ENCODE measurements around the gene SCN7A. TPM values are rescaled to one million over a fixed set of nuclear protein-coding genes. Genes with fewer than 3 reads are reported as not detected.

SCN7A gene
- total RNA-seq, 3 donors from 2014 or later: 1.6 to 76.2 (median 7.5) TPM

- intact Hi-C loops (cut with DNase I, micrococcal nuclease): no loop called here
- no peak for DNase-seq
- TF ChIP-seq CTCF (IDR thresholded peaks at IDR 0.05): no peak
- ATAC-seq: no peak
- Histone ChIP-seq H3K4me1 (ENCODE audit: low read depth) (no peaks in the 10 kb centered on the region), H3K9me3 (no peaks in the 10 kb centered on the region), H3K4me3 (no peak overlapping the region), H3K36me3 (ENCODE audit: low read depth) (no peaks in the 10 kb centered on the region)
Observed at GRCh38 chr2:166519391-166519962, 25.4 kb upstream of the SCN7A start.

- no peak for ATAC-seq
- Histone ChIP-seq H3K9me3 (no peaks in the 10 kb centered on the region), H3K4me3 (no peak overlapping the region), H3K4me1 (ENCODE audit: low read depth) (no peaks in the 10 kb centered on the region), H3K36me3 (ENCODE audit: low read depth) (no peaks in the 10 kb centered on the region)
- TF ChIP-seq CTCF (IDR thresholded peaks at IDR 0.05): no peak
- intact Hi-C loops (cut with DNase I, micrococcal nuclease): no loop called here
- no peak for DNase-seq
Observed at GRCh38 chr2:166518634-166519390, 24.8 kb upstream of the SCN7A start.

- no peak for TF ChIP-seq CTCF (IDR thresholded peaks at IDR 0.05)
- Histone ChIP-seq H3K4me1 (ENCODE audit: low read depth) (no peaks in the 10 kb centered on the region), H3K36me3 (ENCODE audit: low read depth) (no peaks in the 10 kb centered on the region), H3K4me3 (no peak overlapping the region), H3K9me3 (no peaks in the 10 kb centered on the region)
- ATAC-seq (no peak), DNase-seq (no peak)
- intact Hi-C loops (cut with DNase I, micrococcal nuclease): no loop called here
Observed at GRCh38 chr2:166517533-166518061, 23.5 kb upstream of the SCN7A start.

GRCh38 chr2:166516712-166517303, 22.8 kb upstream of the SCN7A start:
- H3K9me3 ChIP-seq: no peaks in the 10 kb centered on the region
- no peak for ATAC-seq
- TF ChIP-seq CTCF (IDR thresholded peaks at IDR 0.05): no peak
- no peaks in the 10 kb centered on the region for H3K36me3 ChIP-seq (ENCODE audit: low read depth)
- intact Hi-C loops (cut with DNase I, micrococcal nuclease): no loop called here
- no peak overlapping the region for H3K4me3 ChIP-seq
- H3K4me1 ChIP-seq (ENCODE audit: low read depth): no peaks in the 10 kb centered on the region
- peak in 1 of 3 donors; percentile 52 for DNase-seq

- no peaks in the 10 kb centered on the region for H3K9me3 ChIP-seq
- TF ChIP-seq CTCF (IDR thresholded peaks at IDR 0.05): no peak
- H3K4me3 ChIP-seq: no peak overlapping the region
- H3K36me3 ChIP-seq (ENCODE audit: low read depth): no peaks in the 10 kb centered on the region
- intact Hi-C loops (cut with DNase I, micrococcal nuclease): no loop called here
- no peak for DNase-seq
- no peak for ATAC-seq
- H3K4me1 ChIP-seq (ENCODE audit: low read depth): no peaks in the 10 kb centered on the region
Observed at GRCh38 chr2:166513952-166514351, 19.9 kb upstream of the SCN7A start.

All from mucosa of descending colon (tissue), 3 donors.